Measurements from ENCODE around the gene RNF17.

DNA sequence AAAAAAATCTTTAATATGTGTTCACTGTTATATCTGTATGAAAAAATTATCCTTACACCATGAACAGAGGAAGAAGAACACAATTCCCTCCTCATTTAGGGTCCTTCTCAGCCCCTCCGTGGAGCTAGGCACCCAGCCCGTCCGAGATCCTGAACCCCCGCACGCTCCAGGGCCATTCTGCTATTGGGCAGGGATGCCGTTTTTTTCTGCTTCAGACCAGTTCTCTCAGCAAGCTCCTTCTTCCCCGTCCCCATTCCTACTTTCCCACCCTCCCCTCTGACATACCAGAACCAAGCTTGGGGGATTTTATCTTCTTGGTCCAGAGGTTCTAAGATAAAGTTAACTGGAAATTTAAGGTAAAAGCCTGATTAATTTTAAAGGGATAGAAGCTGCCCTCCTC lies 47.5 kb upstream of the RNF17 start:
- TF ChIP-seq, protein P1, sequence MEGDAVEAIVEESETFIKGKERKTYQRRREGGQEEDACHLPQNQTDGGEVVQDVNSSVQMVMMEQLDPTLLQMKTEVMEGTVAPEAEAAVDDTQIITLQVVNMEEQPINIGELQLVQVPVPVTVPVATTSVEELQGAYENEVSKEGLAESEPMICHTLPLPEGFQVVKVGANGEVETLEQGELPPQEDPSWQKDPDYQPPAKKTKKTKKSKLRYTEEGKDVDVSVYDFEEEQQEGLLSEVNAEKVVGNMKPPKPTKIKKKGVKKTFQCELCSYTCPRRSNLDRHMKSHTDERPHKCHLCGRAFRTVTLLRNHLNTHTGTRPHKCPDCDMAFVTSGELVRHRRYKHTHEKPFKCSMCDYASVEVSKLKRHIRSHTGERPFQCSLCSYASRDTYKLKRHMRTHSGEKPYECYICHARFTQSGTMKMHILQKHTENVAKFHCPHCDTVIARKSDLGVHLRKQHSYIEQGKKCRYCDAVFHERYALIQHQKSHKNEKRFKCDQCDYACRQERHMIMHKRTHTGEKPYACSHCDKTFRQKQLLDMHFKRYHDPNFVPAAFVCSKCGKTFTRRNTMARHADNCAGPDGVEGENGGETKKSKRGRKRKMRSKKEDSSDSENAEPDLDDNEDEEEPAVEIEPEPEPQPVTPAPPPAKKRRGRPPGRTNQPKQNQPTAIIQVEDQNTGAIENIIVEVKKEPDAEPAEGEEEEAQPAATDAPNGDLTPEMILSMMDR (IDR thresholded peaks at IDR 0.05) = no peak
- no peak for TF ChIP-seq POLR2A (IDR thresholded peaks at IDR 0.05)
